ENCODE data around the gene MPHOSPH9. TPM values are rescaled to one million over a fixed set of nuclear protein-coding genes. Genes with fewer than 3 reads are reported as not detected.

The MPHOSPH9 gene
- total RNA-seq, 1 experiment from 2014 or later, result 60.5 TPM

DNA sequence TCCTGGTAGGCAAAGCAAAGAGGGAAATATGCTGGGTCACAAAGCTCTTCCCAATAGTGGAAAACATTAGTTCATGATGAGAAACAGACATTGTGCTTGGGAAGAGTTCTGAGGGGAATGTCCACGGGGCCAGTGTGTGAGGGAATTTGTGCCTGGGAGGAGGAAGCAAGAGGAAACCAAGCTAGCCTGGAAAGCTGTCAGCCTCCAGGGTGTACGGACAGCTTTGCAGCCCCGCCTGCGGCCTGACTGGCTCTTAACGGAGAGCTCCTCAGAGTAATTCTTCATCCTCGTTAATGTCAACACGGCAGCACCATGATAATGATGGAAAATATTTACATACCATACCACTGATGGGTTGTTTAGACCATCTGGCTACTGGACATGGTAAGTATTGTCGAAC, 114.4 kb downstream of the MPHOSPH9 start:
- Histone ChIP-seq H3K27ac (ENCODE audit: insufficient read length, low read depth, low read length) (no peak overlapping the region), H2BK120ac (ENCODE audit: low read depth, low read length, poor library complexity, severe bottlenecking) (no peak overlapping the region), H3K4me2 (ENCODE audit: insufficient read depth, insufficient read length, low read length) (no peak overlapping the region), H3K79me2 (ENCODE audit: insufficient read depth, low read length) (no peaks in the 10 kb centered on the region), H4K20me1 (ENCODE audit: control insufficient read depth, insufficient read depth, insufficient read length) (no peaks in the 10 kb centered on the region), H3K23me2 (ENCODE audit: insufficient read length, low read depth, low read length, poor library complexity, severe bottlenecking) (no peaks in the 10 kb centered on the region), H2BK12ac (ENCODE audit: insufficient read length, low read depth, low read length) (no peak overlapping the region), H3K9ac (ENCODE audit: extremely low read depth, insufficient read length, low read length) (no peak overlapping the region), H3K9me3 (ENCODE audit: control insufficient read depth, low read depth, low read length) (no peaks in the 10 kb centered on the region), H3K27me3 (ENCODE audit: insufficient read depth, low read length) (no peaks in the 10 kb centered on the region; the same call in 1 of the 2 replicates), H3K23ac (ENCODE audit: insufficient read length, low read depth, low read length) (no peak overlapping the region), H4K91ac (ENCODE audit: insufficient read length, low read depth, low read length) (no peak overlapping the region), H3K4ac (ENCODE audit: low read depth, low read length) (no peak overlapping the region), H2AK5ac (ENCODE audit: insufficient read length, low read length) (no peak overlapping the region), H3K14ac (ENCODE audit: insufficient read depth, low read length) (no peak overlapping the region), H2BK5ac (ENCODE audit: insufficient read length, low read length) (no peak overlapping the region), H2BK15ac (ENCODE audit: low read depth, low read length) (no peak overlapping the region), H4K8ac (replicated peaks; ENCODE audit: insufficient read length, low read depth, low read length) (no peak overlapping the region), H2AFZ (ENCODE audit: low read length) (no peak overlapping the region), H3T11ph (ENCODE audit: low read length) (no peak overlapping the region), H4K5ac (ENCODE audit: insufficient read length, low read depth, low read length) (no peak overlapping the region), H3K4me1 (ENCODE audit: insufficient read depth, low read length) (no peaks in the 10 kb centered on the region), H3K56ac (ENCODE audit: insufficient read length, low read depth, low read length) (no peak overlapping the region), H3K18ac (ENCODE audit: insufficient read length, low read depth, low read length) (no peak overlapping the region), H2BK20ac (ENCODE audit: low read depth, low read length, poor library complexity, severe bottlenecking) (no peak overlapping the region), H3K79me1 (ENCODE audit: insufficient read depth, low read depth, low read length, poor library complexity, severe bottlenecking) (no peaks in the 10 kb centered on the region)
- TF ChIP-seq, protein P1, sequence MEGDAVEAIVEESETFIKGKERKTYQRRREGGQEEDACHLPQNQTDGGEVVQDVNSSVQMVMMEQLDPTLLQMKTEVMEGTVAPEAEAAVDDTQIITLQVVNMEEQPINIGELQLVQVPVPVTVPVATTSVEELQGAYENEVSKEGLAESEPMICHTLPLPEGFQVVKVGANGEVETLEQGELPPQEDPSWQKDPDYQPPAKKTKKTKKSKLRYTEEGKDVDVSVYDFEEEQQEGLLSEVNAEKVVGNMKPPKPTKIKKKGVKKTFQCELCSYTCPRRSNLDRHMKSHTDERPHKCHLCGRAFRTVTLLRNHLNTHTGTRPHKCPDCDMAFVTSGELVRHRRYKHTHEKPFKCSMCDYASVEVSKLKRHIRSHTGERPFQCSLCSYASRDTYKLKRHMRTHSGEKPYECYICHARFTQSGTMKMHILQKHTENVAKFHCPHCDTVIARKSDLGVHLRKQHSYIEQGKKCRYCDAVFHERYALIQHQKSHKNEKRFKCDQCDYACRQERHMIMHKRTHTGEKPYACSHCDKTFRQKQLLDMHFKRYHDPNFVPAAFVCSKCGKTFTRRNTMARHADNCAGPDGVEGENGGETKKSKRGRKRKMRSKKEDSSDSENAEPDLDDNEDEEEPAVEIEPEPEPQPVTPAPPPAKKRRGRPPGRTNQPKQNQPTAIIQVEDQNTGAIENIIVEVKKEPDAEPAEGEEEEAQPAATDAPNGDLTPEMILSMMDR (conservative IDR thresholded peaks at IDR 0.05), result no peak
- Mint-ChIP-seq H3K27ac (no peak overlapping the region), H3K9me3 (no peaks in the 10 kb centered on the region), H3K4me1 (peaks cover 8 to 21% of the 10 kb centered on the region in 2 experiments), H3K36me3 (ENCODE audit: insufficient read depth in 1 of 3, low read depth in 3 of 3) (no peaks in the 10 kb centered on the region), H3K27me3 (ENCODE audit: low read depth) (peaks cover 89% of the 10 kb centered on the region), H3K4me3 (no peak overlapping the region)
- DNase-seq, result no peak
- no CpG with 5 or more reads among the region's 8 CpGs for WGBS (ENCODE audit: extremely low coverage, insufficient read length, low lambda C conversion rate)
